ENCODE results near the gene SGMS1. TPM values are rescaled to one million over a fixed set of nuclear protein-coding genes. Genes with fewer than 3 reads are reported as not detected.

Gene SGMS1
- total RNA-seq, 2 experiments from 2014 or later: 17.1 to 19.3 TPM

GRCh38 chr10:50566150-50566549 is 57.6 kb downstream of the SGMS1 start:
- Mint-ChIP-seq H3K4me1 (peaks cover 2% of the 10 kb centered on the region), H3K4me3 (no peak overlapping the region), H3K9me3 (no peaks in the 10 kb centered on the region), H3K27me3 (no peaks in the 10 kb centered on the region), H3K27ac (no peak overlapping the region), H3K36me3 (ENCODE audit: low read depth) (peaks cover 2% of the 10 kb centered on the region)
- ChIA-PET CTCF (no interaction called here), POLR2A (no interaction called here)
- no peak for DNase-seq

DNA sequence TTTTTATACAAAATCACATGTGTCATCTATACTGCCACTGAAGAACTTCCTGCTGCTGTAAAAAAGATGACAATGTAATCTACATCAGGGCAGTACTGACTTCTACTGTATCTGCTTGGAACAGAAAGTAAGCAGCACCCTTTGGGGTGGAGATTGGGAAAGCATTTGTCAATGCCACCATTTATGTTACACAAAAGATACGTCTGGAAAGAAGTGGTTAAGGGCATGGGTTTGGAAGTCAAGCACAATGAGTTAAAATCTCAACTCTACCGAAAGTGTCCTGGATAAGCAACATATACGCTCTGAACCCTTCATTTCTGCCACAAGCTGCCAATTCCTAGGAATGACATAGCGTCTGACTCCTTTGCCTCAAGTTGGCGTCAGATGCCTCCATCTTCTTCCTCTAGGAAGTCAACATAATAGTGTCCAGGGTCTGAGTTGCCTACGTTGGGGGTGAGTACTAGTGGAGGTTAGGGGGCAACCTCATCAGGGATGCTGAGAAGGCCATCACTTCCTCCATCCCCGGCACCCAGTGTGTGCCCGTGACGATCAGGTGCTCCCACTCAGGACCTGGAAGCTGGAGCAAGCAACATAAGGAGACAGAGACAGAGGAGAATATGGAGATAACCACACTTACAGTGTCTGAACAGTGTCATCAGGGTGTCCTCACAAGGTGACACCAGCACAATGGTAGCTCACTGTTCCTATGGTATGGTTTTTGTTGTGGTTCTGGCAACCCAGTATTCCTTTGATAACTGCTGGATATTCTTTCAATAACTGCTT is 58.3 kb downstream of the SGMS1 start:
- Mint-ChIP-seq H3K4me3 (no peak overlapping the region), H3K27ac (no peak overlapping the region), H3K36me3 (ENCODE audit: low read depth) (peaks cover 2% of the 10 kb centered on the region), H3K4me1 (peaks cover 2% of the 10 kb centered on the region), H3K27me3 (no peaks in the 10 kb centered on the region), H3K9me3 (no peaks in the 10 kb centered on the region)
- ChIA-PET POLR2A (no interaction called here), CTCF (no interaction called here)
- DNase-seq: no peak

DNA sequence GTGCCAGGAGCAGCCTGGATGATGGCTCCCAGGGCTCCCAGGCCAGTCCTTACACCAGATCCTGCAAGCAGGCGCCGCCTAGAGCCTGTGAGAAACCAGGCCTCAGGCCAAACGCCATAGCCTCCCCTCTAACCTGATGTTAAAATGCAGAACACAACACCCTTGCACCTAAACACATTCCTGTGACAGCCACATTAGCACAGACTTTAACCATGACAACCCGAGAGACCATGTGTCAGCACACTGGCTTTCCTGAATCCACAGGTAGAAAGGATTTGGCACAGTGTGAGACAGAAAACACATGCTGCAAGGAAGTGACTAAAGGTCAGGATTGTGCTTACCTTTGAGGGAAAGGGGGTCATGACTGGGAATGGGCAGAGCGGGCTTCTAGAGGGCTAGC is 59.9 kb downstream of the SGMS1 start:
- DNase-seq: no peak
- no peaks in the 10 kb centered on the region for H3K9me3 Mint-ChIP-seq
- H3K36me3 Mint-ChIP-seq (ENCODE audit: low read depth): no peaks in the 10 kb centered on the region
- POLR2A ChIA-PET: no interaction called here
- H3K27ac Mint-ChIP-seq: no peak overlapping the region
- no peak overlapping the region for H3K4me3 Mint-ChIP-seq
- peaks cover 2% of the 10 kb centered on the region for H3K4me1 Mint-ChIP-seq
- CTCF ChIA-PET: no interaction called here
- H3K27me3 Mint-ChIP-seq: no peaks in the 10 kb centered on the region

DNA sequence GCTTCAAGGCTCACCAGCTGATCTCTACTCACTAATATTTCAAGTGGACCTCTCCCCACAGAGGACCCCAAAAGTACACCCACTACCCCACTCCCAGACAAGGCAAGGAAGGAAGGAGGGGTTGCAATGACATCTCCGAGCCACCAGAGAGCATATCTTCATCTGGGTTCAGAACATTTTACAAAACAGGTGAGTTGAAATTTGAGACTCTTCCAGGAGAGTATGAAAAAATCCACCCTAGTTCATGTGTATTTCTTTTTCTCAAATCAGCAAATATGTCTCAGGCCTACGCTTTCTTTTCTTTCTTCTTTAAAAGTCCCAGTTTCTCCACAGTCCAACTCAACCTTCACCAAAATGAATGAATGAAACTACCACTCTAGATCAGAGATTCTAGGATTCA is 61.9 kb downstream of the SGMS1 start:
- H3K9me3 Mint-ChIP-seq: no peaks in the 10 kb centered on the region
- H3K4me3 Mint-ChIP-seq: no peak overlapping the region
- no peaks in the 10 kb centered on the region for H3K27me3 Mint-ChIP-seq
- H3K36me3 Mint-ChIP-seq (ENCODE audit: low read depth): no peaks in the 10 kb centered on the region
- ChIA-PET CTCF (no interaction called here), POLR2A (no interaction called here)
- H3K4me1 Mint-ChIP-seq: peaks cover 2% of the 10 kb centered on the region
- H3K27ac Mint-ChIP-seq: no peak overlapping the region
- no peak for DNase-seq

GRCh38 chr10:50561266-50561665 is 62.5 kb downstream of the SGMS1 start:
- Mint-ChIP-seq H3K4me3 (no peak overlapping the region), H3K9me3 (no peaks in the 10 kb centered on the region), H3K27me3 (no peaks in the 10 kb centered on the region), H3K36me3 (ENCODE audit: low read depth) (no peaks in the 10 kb centered on the region), H3K4me1 (peaks cover 2% of the 10 kb centered on the region), H3K27ac (no peak overlapping the region)
- DNase-seq: no peak
- ChIA-PET CTCF (no interaction called here), POLR2A (no interaction called here)

GRCh38 chr10:50560370-50560769 is 63.4 kb downstream of the SGMS1 start:
- H3K36me3 Mint-ChIP-seq (ENCODE audit: low read depth): no peaks in the 10 kb centered on the region
- POLR2A ChIA-PET: no interaction called here
- H3K4me1 Mint-ChIP-seq: no peaks in the 10 kb centered on the region
- H3K27ac Mint-ChIP-seq: no peak overlapping the region
- H3K27me3 Mint-ChIP-seq: no peaks in the 10 kb centered on the region
- no peak for DNase-seq
- H3K9me3 Mint-ChIP-seq: no peaks in the 10 kb centered on the region
- CTCF ChIA-PET: no interaction called here
- no peak overlapping the region for H3K4me3 Mint-ChIP-seq

GRCh38 chr10:50558371-50558770 is 65.4 kb downstream of the SGMS1 start:
- Mint-ChIP-seq H3K27ac (no peak overlapping the region), H3K27me3 (no peaks in the 10 kb centered on the region), H3K9me3 (no peaks in the 10 kb centered on the region), H3K36me3 (ENCODE audit: low read depth) (no peaks in the 10 kb centered on the region), H3K4me1 (no peaks in the 10 kb centered on the region), H3K4me3 (no peak overlapping the region)
- ChIA-PET CTCF (no interaction called here), POLR2A (no interaction called here)
- DNase-seq: no peak

DNA sequence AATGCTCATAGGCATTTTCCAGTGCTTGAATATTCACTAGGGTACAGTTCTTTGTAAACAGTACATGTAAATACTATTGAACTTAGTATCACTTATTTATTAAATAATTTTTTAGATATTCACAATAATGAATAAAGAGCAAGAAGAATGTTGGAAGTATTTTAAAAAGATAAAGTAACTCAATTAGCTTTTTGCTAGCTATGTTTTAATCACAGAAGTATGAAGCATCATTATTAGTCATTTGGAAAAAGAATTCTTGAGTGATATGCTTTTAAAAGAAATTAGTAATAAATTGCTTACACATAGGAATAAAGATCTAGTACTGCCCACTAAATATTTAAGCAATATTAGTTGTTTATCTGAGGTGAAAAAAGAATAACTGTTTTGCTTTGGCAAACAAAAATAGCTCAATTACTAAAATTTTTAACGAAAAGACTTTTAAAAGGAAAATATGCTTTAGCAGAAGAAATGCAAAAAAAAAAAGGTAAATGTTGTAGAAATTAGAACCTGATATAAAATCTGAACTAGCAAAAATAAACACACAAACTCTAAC is 66.5 kb downstream of the SGMS1 start:
- CTCF ChIA-PET: no interaction called here
- H3K4me3 Mint-ChIP-seq: no peak overlapping the region
- no peaks in the 10 kb centered on the region for H3K9me3 Mint-ChIP-seq
- DNase-seq: no peak
- no peaks in the 10 kb centered on the region for H3K36me3 Mint-ChIP-seq (ENCODE audit: low read depth)
- no peaks in the 10 kb centered on the region for H3K27me3 Mint-ChIP-seq
- no peak overlapping the region for H3K27ac Mint-ChIP-seq
- POLR2A ChIA-PET: no interaction called here
- H3K4me1 Mint-ChIP-seq: peaks cover 5% of the 10 kb centered on the region

GRCh38 chr10:50556237-50557120 is 67.3 kb downstream of the SGMS1 start:
- POLR2A ChIA-PET: no interaction called here
- Mint-ChIP-seq H3K4me3 (no peak overlapping the region), H3K9me3 (no peaks in the 10 kb centered on the region), H3K27ac (no peak overlapping the region), H3K4me1 (peaks cover 5% of the 10 kb centered on the region), H3K36me3 (ENCODE audit: low read depth) (no peaks in the 10 kb centered on the region), H3K27me3 (no peaks in the 10 kb centered on the region)
- no peak for DNase-seq
- CTCF ChIA-PET: interaction anchor here (1.4 kb wide), 1 partner anchor 49 kb away, joined by 3 read pairs; no protein-coding TSS in a partner anchor

- H3K4me3 Mint-ChIP-seq: no peak overlapping the region
- peaks cover 5% of the 10 kb centered on the region for H3K4me1 Mint-ChIP-seq
- POLR2A ChIA-PET: no interaction called here
- no peak for DNase-seq
- no peaks in the 10 kb centered on the region for H3K9me3 Mint-ChIP-seq
- H3K27ac Mint-ChIP-seq: no peak overlapping the region
- no peaks in the 10 kb centered on the region for H3K36me3 Mint-ChIP-seq (ENCODE audit: low read depth)
- no peaks in the 10 kb centered on the region for H3K27me3 Mint-ChIP-seq
- CTCF ChIA-PET: interaction anchor here (0.6 to 1.4 kb wide), 2 partner anchors 47 to 110 kb away, joined by 3 read pairs; no protein-coding TSS in a partner anchor
These were observed 68.7 kb downstream of the SGMS1 start for GRCh38 chr10:50554995-50555568.

DNA sequence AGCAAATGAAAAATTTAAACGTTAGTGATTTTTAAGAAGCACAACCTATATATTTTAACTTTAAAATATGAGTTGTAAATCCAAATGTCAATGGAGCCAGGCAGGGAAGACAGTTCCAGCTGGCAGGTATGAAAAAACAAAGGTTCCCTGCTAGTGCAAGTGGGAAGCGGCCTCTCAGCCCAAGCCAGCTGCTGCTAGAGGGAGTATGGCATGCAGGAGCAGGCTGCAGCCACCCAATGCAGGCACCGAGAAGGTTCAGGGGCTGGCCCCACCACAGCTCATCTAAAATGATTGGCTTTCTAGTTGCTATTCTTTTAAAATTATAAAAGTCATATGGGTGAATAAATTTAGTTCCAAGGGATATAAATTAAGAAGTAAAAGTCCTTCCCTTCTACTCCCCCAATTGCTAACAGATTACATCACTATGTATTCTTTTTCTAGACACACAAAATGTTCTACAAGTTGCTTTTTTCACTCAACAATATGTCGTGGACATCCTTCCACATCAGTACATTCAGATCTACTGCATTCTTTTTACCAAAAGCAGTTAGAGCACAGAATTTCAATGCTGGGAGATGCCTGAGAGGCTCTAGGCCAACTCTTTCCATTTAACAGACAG is 69.3 kb downstream of the SGMS1 start:
- H3K9me3 Mint-ChIP-seq: no peaks in the 10 kb centered on the region
- H3K4me3 Mint-ChIP-seq: no peak overlapping the region
- no peak overlapping the region for H3K27ac Mint-ChIP-seq
- no peak for DNase-seq
- no peaks in the 10 kb centered on the region for H3K36me3 Mint-ChIP-seq (ENCODE audit: low read depth)
- H3K27me3 Mint-ChIP-seq: no peaks in the 10 kb centered on the region
- POLR2A ChIA-PET: no interaction called here
- CTCF ChIA-PET: no interaction called here
- peaks cover 5% of the 10 kb centered on the region for H3K4me1 Mint-ChIP-seq

DNA sequence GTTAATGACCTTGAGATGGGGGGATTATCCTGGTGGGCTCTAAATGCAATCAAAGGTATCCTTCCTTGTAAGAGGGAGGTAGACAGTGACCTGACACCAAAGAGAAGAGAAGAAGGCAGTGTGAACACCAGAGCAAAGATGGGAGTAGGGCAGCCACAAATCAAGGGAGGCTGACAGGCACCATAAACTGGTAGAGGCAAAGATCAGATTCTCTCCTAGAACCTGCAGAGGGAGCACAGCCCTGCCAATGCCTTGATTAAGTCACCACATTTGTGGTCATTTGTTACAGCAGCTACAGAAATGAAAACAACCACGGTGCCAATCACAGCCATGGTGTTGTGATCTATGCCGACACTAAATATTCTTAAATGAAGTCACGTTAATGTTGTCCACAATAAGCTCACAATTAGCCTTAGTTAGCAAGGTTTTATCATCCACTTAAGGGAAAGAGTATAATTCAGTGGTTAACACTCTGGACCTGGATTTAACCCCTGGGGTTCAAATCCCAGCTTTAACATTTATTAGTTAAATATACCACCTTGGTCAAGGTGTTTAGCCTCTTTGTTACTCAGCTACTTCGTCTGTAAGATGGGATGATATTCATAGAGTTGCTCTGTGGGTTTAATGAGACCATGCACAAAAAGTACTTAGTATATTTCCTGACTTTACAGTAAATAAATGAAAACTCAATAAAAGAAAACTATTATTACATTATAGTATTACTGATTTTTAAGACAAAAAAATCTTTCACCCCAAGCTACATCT is 70.8 kb downstream of the SGMS1 start:
- DNase-seq: peak; percentile 29
- H3K4me3 Mint-ChIP-seq: no peak overlapping the region
- H3K9me3 Mint-ChIP-seq: peaks cover 10% of the 10 kb centered on the region
- no peak overlapping the region for H3K27ac Mint-ChIP-seq
- peaks cover 5% of the 10 kb centered on the region for H3K4me1 Mint-ChIP-seq
- peaks cover 6% of the 10 kb centered on the region for H3K36me3 Mint-ChIP-seq (ENCODE audit: low read depth)
- ChIA-PET POLR2A (no interaction called here), CTCF (interaction anchor here (0.6 to 1.2 kb wide), 2 partner anchors 12 to 58 kb away, joined by 3 read pairs; no protein-coding TSS in a partner anchor)
- no peaks in the 10 kb centered on the region for H3K27me3 Mint-ChIP-seq
